ENCODE results near the gene FLII. TPM values are rescaled to one million over a fixed set of nuclear protein-coding genes. Genes with fewer than 3 reads are reported as not detected.
"Not testable (repeated sequence)": the region's sequence is repeated elsewhere in the genome, so short reads cannot be mapped to it uniquely, and the experiment has no call there.

The FLII gene
- total RNA-seq, 4 donors from 2014 or later: 283 to 543 (median 310) TPM

DNA sequence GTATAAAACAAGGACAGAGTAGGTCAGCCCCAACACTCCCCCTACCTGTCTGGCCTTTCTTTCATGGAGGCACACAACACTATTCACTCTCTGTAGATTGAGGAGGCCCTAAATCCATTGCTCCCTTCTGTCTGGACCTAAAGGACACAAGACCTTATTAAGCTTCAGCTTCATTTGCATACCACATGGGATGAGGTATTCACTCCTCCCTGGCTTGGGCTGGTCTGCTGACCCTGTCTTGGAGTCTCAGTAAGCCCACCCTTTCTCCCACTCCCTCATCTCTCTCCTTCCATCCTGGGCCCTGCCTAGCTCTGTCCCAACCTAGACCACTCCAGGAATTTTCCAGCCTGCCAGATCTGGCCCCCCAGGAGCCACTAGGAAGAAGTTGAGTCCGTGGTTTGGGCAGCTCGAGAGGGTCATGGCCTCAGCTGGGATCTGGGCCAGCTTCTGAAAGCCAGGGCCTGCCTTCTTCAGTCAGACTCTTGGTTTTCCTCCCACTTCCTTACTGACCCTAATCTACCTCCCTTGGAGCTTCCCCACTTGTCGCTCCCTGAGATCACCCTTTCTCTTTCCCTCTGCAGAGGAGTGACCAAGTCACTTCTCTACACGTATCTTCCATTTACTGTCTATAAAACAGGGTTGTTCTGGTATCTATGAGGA is 39.7 kb downstream of the FLII start:
- no peaks in the 10 kb centered on the region for H3K36me3 ChIP-seq
- TF ChIP-seq EP300 (IDR thresholded peaks at IDR 0.05) (no peak), POLR2A (IDR thresholded peaks at IDR 0.05) (no peak), POLR2AphosphoS5 (IDR thresholded peaks at IDR 0.05) (no peak)
- TF ChIP-seq, protein P1, sequence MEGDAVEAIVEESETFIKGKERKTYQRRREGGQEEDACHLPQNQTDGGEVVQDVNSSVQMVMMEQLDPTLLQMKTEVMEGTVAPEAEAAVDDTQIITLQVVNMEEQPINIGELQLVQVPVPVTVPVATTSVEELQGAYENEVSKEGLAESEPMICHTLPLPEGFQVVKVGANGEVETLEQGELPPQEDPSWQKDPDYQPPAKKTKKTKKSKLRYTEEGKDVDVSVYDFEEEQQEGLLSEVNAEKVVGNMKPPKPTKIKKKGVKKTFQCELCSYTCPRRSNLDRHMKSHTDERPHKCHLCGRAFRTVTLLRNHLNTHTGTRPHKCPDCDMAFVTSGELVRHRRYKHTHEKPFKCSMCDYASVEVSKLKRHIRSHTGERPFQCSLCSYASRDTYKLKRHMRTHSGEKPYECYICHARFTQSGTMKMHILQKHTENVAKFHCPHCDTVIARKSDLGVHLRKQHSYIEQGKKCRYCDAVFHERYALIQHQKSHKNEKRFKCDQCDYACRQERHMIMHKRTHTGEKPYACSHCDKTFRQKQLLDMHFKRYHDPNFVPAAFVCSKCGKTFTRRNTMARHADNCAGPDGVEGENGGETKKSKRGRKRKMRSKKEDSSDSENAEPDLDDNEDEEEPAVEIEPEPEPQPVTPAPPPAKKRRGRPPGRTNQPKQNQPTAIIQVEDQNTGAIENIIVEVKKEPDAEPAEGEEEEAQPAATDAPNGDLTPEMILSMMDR (IDR thresholded peaks at IDR 0.05): no peak
- ATAC-seq: no peak
- no peaks in the 10 kb centered on the region for H3K9me3 ChIP-seq
- H3K27ac ChIP-seq: peak overlapping the region in 1 of 4 donors; percentile 1
- H3K4me3 ChIP-seq: no peak overlapping the region
- WGBS, 2 donors (ENCODE audit: low coverage in 1 of 2): 6 to 29% methylated on average over 4 of the region's 4 CpGs
- H3K27me3 ChIP-seq: no peaks in the 10 kb centered on the region
- H3K4me1 ChIP-seq: peaks cover 0 to 13% (median 6%) of the 10 kb centered on the region in 3 donors

DNA sequence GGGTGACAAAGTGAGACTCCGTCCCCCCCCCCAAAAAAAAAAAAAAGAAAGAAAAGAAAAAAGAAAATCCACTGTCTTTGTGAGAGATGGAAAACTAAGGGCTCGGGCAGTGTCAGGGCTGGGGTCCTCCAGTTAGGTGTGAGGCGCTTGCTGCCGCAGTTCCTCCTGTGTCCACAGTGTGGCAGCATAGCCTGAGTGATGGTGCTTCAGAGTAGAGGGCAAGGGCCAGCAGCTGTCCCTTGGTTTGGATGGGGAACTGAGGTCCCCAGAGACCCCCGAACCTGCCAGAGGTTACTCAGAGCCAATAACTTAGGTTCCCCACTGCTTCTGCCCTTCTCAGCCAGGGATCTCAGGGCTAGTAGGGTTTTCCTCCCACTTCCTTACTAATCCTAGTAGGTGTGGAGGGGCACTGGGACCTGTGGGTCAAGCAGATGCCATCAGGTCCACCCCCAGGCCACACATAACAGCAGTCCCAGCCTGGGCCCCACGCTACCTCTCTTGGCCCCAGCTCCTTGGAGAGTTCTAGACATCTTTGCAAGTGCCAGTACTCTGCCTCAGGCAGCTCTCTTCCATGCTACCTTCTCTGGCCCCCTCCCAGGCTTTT is 41.0 kb downstream of the FLII start:
- TF ChIP-seq EP300 (IDR thresholded peaks at IDR 0.05): no peak
- TF ChIP-seq, protein P1 (IDR thresholded peaks at IDR 0.05): peak in 3 of 4 experiments; percentile 78 to 90 (median 87)
- peak; percentile 86 for ATAC-seq
- WGBS, 2 donors (ENCODE audit: low coverage in 1 of 2): 5 to 63% methylated on average over 1 to 4 of the region's 6 CpGs
- peaks cover 0 to 13% (median 6%) of the 10 kb centered on the region in 3 donors for H3K4me1 ChIP-seq
- H3K27me3 ChIP-seq: no peaks in the 10 kb centered on the region
- H3K36me3 ChIP-seq: no peaks in the 10 kb centered on the region
- no peak overlapping the region for H3K4me3 ChIP-seq
- no peak overlapping the region for H3K27ac ChIP-seq
- H3K9me3 ChIP-seq: no peaks in the 10 kb centered on the region

DNA sequence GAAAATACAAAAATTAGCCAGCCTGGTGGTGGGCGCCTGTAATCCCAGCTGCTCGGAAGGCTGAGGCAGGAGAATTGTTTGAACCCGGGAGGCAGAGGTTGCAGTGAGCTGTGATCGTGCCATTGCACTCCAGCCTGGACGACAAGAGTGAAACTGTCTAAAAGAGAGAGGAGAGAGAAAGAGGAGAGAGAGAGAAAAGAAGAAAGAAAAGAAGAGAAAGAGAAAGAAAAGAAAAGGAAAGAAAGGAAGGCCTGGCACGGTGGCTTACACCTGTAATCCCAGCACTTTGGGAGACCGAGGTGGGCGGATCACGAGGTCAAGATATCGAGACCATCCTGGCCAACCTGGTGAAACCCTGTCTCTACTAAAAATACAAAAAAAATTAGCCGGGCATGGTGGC is 41.6 kb downstream of the FLII start:
- H3K27ac ChIP-seq, H3K27me3 ChIP-seq, H3K4me3 ChIP-seq, H3K9me3 ChIP-seq, H3K36me3 ChIP-seq, ATAC-seq: not testable (repeated sequence)
- H3K4me1 ChIP-seq: peaks cover 0 to 13% (median 6%) of the 10 kb centered on the region in 3 donors
- 73 to 75% methylated on average over 8 to 9 of the region's 11 CpGs for WGBS, 2 donors (ENCODE audit: low coverage in 1 of 2)

DNA sequence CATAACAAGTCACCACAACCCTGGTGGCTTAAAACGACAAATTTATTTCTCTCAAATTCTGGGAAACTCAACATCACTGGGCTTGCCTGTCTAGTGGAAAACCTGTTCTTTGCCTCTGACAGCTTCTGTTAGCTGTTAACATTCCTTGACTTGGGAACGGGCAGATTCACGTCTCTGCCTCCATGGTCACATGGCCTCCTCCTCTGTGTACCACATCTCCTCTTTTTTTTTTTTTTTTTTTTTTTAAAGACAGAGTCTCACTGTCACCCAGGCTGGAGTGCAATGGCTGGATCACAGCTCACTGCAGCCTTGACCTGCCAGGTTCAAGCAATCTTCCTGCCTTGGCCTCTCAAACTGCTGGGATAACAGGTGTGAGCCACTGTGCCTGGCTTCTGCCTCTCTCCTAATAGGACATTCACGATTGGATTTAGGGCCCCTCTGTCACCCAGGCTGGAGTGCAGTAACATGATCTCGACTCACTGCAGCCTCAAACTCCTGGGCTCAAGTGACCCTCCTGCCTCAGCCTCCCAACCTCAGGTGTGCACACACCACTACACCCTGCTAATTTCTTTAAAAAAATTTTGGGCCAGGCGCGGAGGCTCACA is 44.8 kb downstream of the FLII start:
- ATAC-seq: no peak
- WGBS, 2 donors (ENCODE audit: low coverage in 1 of 2): 19 to 45% methylated on average over 3 to 4 of the region's 7 CpGs
- H3K36me3 ChIP-seq: peaks cover 0 to 33% of the 10 kb centered on the region in 2 donors
- H3K4me1 ChIP-seq: peaks cover 0 to 6% (median under 1%) of the 10 kb centered on the region in 3 donors
- no peak overlapping the region for H3K27ac ChIP-seq
- no peaks in the 10 kb centered on the region for H3K9me3 ChIP-seq
- no peak overlapping the region for H3K4me3 ChIP-seq
- TF ChIP-seq POLR2AphosphoS5 (IDR thresholded peaks at IDR 0.05): no peak
- TF ChIP-seq, protein P1 (IDR thresholded peaks at IDR 0.05): no peak
- no peak for TF ChIP-seq EP300 (IDR thresholded peaks at IDR 0.05)
- TF ChIP-seq POLR2A (IDR thresholded peaks at IDR 0.05): no peak
- H3K27me3 ChIP-seq: no peaks in the 10 kb centered on the region

DNA sequence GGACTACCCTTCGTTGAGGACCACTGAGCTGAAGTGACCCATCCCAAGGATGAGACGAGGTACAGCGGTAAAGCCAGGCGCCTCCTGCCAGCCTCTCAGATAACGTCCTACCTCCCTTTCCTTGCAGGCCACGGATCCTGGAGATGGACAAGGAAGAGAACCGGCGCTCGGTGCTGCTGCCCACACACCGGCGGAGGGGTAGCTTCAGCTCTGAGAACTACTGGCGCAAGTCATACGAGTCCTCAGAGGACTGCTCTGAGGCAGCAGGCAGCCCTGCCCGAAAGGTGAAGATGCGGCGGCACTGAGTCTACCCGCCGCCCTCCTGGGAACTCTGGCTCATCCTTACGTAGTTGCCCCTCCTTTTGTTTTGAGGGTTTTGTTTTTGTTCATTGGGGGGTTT is 50.4 kb downstream of the FLII start:
- no peak for ATAC-seq
- WGBS, 2 donors (ENCODE audit: low coverage in 1 of 2): 93% methylated on average over 9 of the region's 19 CpGs; no CpG with 5 or more reads in 1 of the 2 donors
- Histone ChIP-seq H3K36me3 (peaks cover 0 to 88% of the 10 kb centered on the region in 2 donors), H3K4me1 (peaks cover 0 to 31% (median 0%) of the 10 kb centered on the region in 3 donors), H3K27ac (no peak overlapping the region), H3K4me3 (no peak overlapping the region), H3K27me3 (no peaks in the 10 kb centered on the region), H3K9me3 (no peaks in the 10 kb centered on the region)
- no peak for TF ChIP-seq EP300 (IDR thresholded peaks at IDR 0.05)
- no peak for TF ChIP-seq POLR2A (IDR thresholded peaks at IDR 0.05)
- TF ChIP-seq, protein P1 (IDR thresholded peaks at IDR 0.05): no peak
- no peak for TF ChIP-seq POLR2AphosphoS5 (IDR thresholded peaks at IDR 0.05)
